Measurements from ENCODE around the gene PHACTR1. TPM values are rescaled to one million over a fixed set of nuclear protein-coding genes. Genes with fewer than 3 reads are reported as not detected.

PHACTR1 gene
- total RNA-seq, 1 experiment from 2014 or later: 15.5 TPM

DNA sequence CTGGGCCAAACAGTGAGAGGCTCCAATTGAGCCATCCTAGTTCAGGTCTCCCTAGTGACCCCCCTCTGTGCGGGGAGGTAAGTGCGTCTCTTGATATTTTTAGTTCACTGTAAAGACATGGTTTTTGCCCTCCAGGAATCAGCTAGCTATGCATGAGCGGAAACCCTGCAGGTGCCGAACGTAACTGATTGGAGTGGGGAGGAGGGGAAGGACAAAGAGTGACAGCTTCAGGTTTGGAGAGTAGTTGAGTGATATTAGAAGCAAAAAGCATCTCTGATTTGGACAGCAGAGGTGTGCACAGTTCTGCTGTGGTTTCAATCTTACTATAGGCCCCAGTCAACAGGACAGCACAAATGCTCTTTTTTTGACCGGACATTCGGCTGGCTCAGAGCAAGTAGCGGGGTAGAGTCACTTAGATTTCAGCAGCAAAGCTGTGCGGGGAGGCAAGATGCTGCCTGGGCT lies 580.0 kb downstream of the PHACTR1 start (continued):
- TF ChIP-seq, protein P1, sequence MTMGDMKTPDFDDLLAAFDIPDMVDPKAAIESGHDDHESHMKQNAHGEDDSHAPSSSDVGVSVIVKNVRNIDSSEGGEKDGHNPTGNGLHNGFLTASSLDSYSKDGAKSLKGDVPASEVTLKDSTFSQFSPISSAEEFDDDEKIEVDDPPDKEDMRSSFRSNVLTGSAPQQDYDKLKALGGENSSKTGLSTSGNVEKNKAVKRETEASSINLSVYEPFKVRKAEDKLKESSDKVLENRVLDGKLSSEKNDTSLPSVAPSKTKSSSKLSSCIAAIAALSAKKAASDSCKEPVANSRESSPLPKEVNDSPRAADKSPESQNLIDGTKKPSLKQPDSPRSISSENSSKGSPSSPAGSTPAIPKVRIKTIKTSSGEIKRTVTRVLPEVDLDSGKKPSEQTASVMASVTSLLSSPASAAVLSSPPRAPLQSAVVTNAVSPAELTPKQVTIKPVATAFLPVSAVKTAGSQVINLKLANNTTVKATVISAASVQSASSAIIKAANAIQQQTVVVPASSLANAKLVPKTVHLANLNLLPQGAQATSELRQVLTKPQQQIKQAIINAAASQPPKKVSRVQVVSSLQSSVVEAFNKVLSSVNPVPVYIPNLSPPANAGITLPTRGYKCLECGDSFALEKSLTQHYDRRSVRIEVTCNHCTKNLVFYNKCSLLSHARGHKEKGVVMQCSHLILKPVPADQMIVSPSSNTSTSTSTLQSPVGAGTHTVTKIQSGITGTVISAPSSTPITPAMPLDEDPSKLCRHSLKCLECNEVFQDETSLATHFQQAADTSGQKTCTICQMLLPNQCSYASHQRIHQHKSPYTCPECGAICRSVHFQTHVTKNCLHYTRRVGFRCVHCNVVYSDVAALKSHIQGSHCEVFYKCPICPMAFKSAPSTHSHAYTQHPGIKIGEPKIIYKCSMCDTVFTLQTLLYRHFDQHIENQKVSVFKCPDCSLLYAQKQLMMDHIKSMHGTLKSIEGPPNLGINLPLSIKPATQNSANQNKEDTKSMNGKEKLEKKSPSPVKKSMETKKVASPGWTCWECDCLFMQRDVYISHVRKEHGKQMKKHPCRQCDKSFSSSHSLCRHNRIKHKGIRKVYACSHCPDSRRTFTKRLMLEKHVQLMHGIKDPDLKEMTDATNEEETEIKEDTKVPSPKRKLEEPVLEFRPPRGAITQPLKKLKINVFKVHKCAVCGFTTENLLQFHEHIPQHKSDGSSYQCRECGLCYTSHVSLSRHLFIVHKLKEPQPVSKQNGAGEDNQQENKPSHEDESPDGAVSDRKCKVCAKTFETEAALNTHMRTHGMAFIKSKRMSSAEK (CRISPR knock-in tag; IDR thresholded peaks at IDR 0.05; ENCODE audit: borderline replicate concordance): no peak
- TF ChIP-seq ZNF138 (CRISPR knock-in tag; conservative IDR thresholded peaks at IDR 0.05) (no peak), SMAD4 (CRISPR knock-in tag; IDR thresholded peaks at IDR 0.05) (no peak)

DNA sequence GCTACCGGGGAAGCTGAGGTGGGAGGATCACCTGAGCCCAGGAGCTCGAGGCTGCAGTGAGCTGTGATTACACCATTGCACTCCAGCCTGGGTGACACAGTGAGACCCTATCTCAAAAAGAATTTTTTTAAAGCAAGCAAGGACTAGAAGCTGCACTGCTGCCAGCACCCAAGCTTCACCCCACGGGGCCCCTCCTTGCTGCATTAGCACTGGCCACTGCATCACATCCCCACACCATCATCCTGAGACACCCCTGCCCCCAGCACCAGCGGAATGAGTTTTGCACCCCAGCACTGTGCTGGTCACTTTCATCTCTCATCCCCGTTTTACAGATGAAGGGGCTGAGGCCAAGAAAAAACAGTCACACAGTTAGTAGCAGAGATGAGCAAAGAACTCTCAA lies 580.8 kb downstream of the PHACTR1 start:
- ATAC-seq: no peak
- ChIA-PET CTCF (interaction anchor here (1.0 to 1.5 kb wide), 2 partner anchors 327 to 386 kb away, joined by 3 to 5 read pairs; no protein-coding TSS in a partner anchor), POLR2A (no interaction called here)
- H3K27me3 Mint-ChIP-seq (ENCODE audit: low read depth): no peaks in the 10 kb centered on the region; the same call in 1 of the 2 replicates
- no peaks in the 10 kb centered on the region for H3K9me3 Mint-ChIP-seq
- no peak overlapping the region for H3K27ac Mint-ChIP-seq
- TF ChIP-seq TEAD1 (CRISPR knock-in tag; IDR thresholded peaks at IDR 0.05) (no peak), SP1 (CRISPR knock-in tag; conservative IDR thresholded peaks at IDR 0.05) (no peak), MXD4 (CRISPR knock-in tag; IDR thresholded peaks at IDR 0.05; ENCODE audit: borderline replicate concordance) (no peak), TP53 (CRISPR knock-in tag; IDR thresholded peaks at IDR 0.05) (no peak), CREM (CRISPR knock-in tag; IDR thresholded peaks at IDR 0.05) (no peak), FOXP1 (CRISPR knock-in tag; IDR thresholded peaks at IDR 0.05; ENCODE audit: borderline replicate concordance) (no peak), ZNF423 (CRISPR knock-in tag; IDR thresholded peaks at IDR 0.05) (no peak), HMGA2 (CRISPR knock-in tag; IDR thresholded peaks at IDR 0.05) (no peak)
- TF ChIP-seq, protein P2, sequence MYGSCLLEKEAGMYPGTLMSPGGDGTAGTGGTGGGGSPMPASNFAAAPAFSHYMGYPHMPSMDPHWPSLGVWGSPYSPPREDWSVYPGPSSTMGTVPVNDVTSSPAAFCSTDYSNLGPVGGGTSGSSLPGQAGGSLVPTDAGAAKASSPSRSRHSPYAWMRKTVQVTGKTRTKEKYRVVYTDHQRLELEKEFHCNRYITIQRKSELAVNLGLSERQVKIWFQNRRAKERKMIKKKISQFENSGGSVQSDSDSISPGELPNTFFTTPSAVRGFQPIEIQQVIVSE (CRISPR knock-in tag; IDR thresholded peaks at IDR 0.05; ENCODE audit: borderline replicate concordance): no peak
- TF ChIP-seq, protein P1 (CRISPR knock-in tag; IDR thresholded peaks at IDR 0.05; ENCODE audit: borderline replicate concordance): no peak
- H3K4me1 Mint-ChIP-seq: peaks cover 4% of the 10 kb centered on the region
- no peak for DNase-seq (ENCODE audit: low spot score)
- peaks cover 37% of the 10 kb centered on the region for H3K36me3 Mint-ChIP-seq
- H3K4me3 Mint-ChIP-seq: no peak overlapping the region

DNA sequence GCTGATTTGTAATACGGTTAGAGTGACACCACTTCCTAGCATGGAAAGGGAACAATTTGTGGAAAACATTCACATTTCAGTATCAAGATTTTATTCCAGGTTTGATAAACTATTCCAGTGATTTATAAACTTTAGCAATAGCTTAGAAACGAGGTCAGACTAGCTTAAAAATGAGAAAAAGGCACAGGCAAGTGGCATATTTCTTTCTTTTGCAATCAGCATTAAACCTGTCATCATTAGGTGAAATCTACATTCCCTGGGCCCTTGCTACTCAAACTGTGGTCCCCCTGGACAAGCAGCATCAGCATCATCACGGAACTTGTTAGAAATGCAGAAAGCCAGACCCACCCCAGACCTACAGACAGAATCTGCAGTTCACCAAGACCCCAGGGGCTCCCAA lies 581.9 kb downstream of the PHACTR1 start:
- H3K27me3 Mint-ChIP-seq (ENCODE audit: low read depth): no peaks in the 10 kb centered on the region; the same call in 1 of the 2 replicates
- no peak overlapping the region for H3K4me3 Mint-ChIP-seq
- DNase-seq (ENCODE audit: low spot score) (no peak), ATAC-seq (no peak)
- CTCF ChIA-PET: no interaction called here
- no peaks in the 10 kb centered on the region for H3K9me3 Mint-ChIP-seq
- H3K27ac Mint-ChIP-seq: no peak overlapping the region
- peaks cover 40% of the 10 kb centered on the region for H3K36me3 Mint-ChIP-seq
- peaks cover 4% of the 10 kb centered on the region for H3K4me1 Mint-ChIP-seq
- POLR2A ChIA-PET: interaction anchor here (0.5 kb wide), 1 partner anchor 449 kb away, joined by 6 read pairs; no protein-coding TSS in a partner anchor
- no peak for TF ChIP-seq ZNF671 (CRISPR knock-in tag; IDR thresholded peaks at IDR 0.05)
- TF ChIP-seq, protein P3, sequence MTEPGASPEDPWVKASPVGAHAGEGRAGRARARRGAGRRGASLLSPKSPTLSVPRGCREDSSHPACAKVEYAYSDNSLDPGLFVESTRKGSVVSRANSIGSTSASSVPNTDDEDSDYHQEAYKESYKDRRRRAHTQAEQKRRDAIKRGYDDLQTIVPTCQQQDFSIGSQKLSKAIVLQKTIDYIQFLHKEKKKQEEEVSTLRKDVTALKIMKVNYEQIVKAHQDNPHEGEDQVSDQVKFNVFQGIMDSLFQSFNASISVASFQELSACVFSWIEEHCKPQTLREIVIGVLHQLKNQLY (CRISPR knock-in tag; IDR thresholded peaks at IDR 0.05): no peak
- TF ChIP-seq, protein P4, sequence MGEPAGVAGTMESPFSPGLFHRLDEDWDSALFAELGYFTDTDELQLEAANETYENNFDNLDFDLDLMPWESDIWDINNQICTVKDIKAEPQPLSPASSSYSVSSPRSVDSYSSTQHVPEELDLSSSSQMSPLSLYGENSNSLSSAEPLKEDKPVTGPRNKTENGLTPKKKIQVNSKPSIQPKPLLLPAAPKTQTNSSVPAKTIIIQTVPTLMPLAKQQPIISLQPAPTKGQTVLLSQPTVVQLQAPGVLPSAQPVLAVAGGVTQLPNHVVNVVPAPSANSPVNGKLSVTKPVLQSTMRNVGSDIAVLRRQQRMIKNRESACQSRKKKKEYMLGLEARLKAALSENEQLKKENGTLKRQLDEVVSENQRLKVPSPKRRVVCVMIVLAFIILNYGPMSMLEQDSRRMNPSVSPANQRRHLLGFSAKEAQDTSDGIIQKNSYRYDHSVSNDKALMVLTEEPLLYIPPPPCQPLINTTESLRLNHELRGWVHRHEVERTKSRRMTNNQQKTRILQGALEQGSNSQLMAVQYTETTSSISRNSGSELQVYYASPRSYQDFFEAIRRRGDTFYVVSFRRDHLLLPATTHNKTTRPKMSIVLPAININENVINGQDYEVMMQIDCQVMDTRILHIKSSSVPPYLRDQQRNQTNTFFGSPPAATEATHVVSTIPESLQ (CRISPR knock-in tag; IDR thresholded peaks at IDR 0.05): no peak
- TF ChIP-seq, protein P5, sequence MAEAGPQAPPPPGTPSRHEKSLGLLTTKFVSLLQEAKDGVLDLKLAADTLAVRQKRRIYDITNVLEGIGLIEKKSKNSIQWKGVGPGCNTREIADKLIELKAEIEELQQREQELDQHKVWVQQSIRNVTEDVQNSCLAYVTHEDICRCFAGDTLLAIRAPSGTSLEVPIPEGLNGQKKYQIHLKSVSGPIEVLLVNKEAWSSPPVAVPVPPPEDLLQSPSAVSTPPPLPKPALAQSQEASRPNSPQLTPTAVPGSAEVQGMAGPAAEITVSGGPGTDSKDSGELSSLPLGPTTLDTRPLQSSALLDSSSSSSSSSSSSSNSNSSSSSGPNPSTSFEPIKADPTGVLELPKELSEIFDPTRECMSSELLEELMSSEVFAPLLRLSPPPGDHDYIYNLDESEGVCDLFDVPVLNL (CRISPR knock-in tag; IDR thresholded peaks at IDR 0.05; ENCODE audit: borderline replicate concordance, low read depth): no peak
- TF ChIP-seq GRHL2 (CRISPR knock-in tag; IDR thresholded peaks at IDR 0.05; ENCODE audit: insufficient replicate concordance, severe bottlenecking): no peak
- TF ChIP-seq, protein P6, sequence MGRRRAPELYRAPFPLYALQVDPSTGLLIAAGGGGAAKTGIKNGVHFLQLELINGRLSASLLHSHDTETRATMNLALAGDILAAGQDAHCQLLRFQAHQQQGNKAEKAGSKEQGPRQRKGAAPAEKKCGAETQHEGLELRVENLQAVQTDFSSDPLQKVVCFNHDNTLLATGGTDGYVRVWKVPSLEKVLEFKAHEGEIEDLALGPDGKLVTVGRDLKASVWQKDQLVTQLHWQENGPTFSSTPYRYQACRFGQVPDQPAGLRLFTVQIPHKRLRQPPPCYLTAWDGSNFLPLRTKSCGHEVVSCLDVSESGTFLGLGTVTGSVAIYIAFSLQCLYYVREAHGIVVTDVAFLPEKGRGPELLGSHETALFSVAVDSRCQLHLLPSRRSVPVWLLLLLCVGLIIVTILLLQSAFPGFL (CRISPR knock-in tag; IDR thresholded peaks at IDR 0.05; ENCODE audit: borderline replicate concordance): no peak

Measured in WTC11 (cell line).